A549 (cell line): Measurements from ENCODE around the gene C1orf21.

Experiments used
- BHLHE40 ChIP-seq: IDR thresholded peaks from 2 replicates; pipeline ENCODE4 v1.6.1; 2012; ENCODE audit warnings: low read depth, low read length, inconsistent platforms
- CEBPB ChIP-seq, 2 experiments: fragments of >200 bp in 1 of 2; sonication (Bioruptor Twin) in 1 of 2; formaldehyde crosslinking in 1 of 2; IDR thresholded peaks; 2 replicates each; pipeline ENCODE4 v1.6.1; 2012 to 2016
- CTCF ChIP-seq: fragments of >200 bp; sonication (Bioruptor Twin); formaldehyde crosslinking; IDR thresholded peaks from 3 replicates; pipeline ENCODE4 v1.5.1; 2016
- EP300 ChIP-seq, 2 experiments: fragments of >200 bp; sonication (Bioruptor Twin); formaldehyde crosslinking; IDR thresholded peaks; 2 replicates in 1 of 2; 3 replicates in 1 of 2; pipeline ENCODE4 v1.6.1; 2016 to 2017
- HMGXB4 ChIP-seq: fragments of 250-450 bp; sonication (Bioruptor Pico); IDR thresholded peaks from 2 replicates; pipeline ENCODE4 v1.5.0; 2021; ENCODE audit warnings: mild to moderate bottlenecking, moderate library complexity, borderline replicate concordance
- MAFK ChIP-seq: fragments of 450-650 bp; IDR thresholded peaks from 2 replicates; pipeline ENCODE4 v1.6.1; 2014; ENCODE audit not compliant: partially characterized antibody
- MAX ChIP-seq: IDR thresholded peaks from 2 replicates; pipeline ENCODE4 v1.6.1; 2012
- MAZ ChIP-seq: fragments of 150-350 bp; IDR thresholded peaks from 2 replicates; pipeline ENCODE4 v1.6.1; 2014; ENCODE audit warnings: antibody characterized with exemption, low read depth, low read length, borderline replicate concordance
- RAD21 ChIP-seq, 2 experiments: fragments of >200 bp in 1 of 2; sonication (Bioruptor Twin) in 1 of 2; formaldehyde crosslinking in 1 of 2; IDR thresholded peaks in 1 of 2; conservative IDR thresholded peaks in 1 of 2; 2 replicates in 1 of 2; 3 replicates in 1 of 2; pipeline ENCODE4 v1.6.1; 2012 to 2018; ENCODE audit warnings: inconsistent platforms in 1 of 2
- REST ChIP-seq: fragments of 200-600 bp; sonication (generic); IDR thresholded peaks from 2 replicates; pipeline ENCODE4 v1.6.1; 2016; ENCODE audit warnings: antibody characterized with exemption, mild to moderate bottlenecking, moderate library complexity

- TF ChIP-seq CTCF = no peak
- no peak for TF ChIP-seq MAFK
- no peak for TF ChIP-seq HMGXB4
- no peak for TF ChIP-seq EP300 (IDR thresholded peaks at IDR 0.05)
- TF ChIP-seq MAZ = no peak
- TF ChIP-seq MAX = no peak
- no peak for TF ChIP-seq RAD21 (conservative IDR thresholded peaks at IDR 0.05 in 1 of 2, IDR thresholded peaks at IDR 0.05 in 1 of 2)
- TF ChIP-seq BHLHE40 = no peak
- TF ChIP-seq CEBPB (IDR thresholded peaks at IDR 0.05) = no peak
- no peak for TF ChIP-seq REST
Observed at GRCh38 chr1:184507165-184507564, 120.3 kb downstream of the C1orf21 start.
